HL-60/S4 (cell line): ENCODE data around the gene MAGI2.

Source experiments
- in situ Hi-C: fragments of 300-500 bp; cut with MboI; formaldehyde crosslinking; loops from 2 replicates; pipeline ENCODE4 v1.14.3; 2022; ENCODE audit warnings: low sequenced_read_pairs

MAGI2 gene

DNA sequence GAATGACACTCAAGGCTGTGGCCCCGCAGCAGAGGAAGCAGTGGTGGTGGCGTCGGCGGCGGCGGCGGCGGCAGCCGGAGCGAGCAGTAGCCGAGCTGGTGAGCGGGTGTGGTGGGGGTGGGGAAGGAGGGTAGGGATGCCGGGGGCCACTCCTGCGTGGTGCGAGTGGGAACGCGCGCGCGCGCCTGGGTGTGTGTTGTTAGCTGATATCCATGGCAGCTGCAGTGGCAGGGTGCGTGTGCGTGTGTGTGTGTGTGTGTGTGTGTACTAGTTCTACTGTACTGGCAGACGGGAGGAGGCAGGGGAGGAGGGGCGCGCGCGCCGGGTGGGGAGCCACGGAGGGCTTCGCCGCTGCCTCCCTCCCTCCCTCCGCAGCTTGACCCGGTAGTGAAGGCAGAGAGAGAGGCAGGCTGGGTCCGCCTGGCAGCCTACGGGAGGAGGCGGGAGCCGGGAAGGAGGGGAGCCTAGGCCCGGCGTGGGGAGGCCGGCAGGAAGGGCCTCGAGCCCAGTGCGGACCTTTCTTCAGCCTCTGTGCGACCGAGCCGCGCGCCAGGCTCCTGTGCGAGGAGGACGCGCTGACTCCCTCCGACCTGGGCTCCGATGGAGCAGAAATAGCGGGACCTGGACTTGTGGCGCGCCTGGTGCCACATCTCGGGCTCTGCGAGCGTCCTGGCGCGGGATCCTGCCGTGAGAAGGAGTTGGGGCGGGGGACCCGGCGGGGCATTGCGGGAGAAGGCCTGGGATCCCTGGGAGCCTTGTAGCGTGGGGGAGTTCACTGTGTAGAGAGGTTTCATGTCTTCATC lies at the start of gene MAGI2:
Gene MAGI2, minus strand, starts transcription at position 110 of the 803 bp plus-strand sequence. CDS start 347 bp downstream, outside the sequence.
- in situ Hi-C loops = no loop called here

DNA sequence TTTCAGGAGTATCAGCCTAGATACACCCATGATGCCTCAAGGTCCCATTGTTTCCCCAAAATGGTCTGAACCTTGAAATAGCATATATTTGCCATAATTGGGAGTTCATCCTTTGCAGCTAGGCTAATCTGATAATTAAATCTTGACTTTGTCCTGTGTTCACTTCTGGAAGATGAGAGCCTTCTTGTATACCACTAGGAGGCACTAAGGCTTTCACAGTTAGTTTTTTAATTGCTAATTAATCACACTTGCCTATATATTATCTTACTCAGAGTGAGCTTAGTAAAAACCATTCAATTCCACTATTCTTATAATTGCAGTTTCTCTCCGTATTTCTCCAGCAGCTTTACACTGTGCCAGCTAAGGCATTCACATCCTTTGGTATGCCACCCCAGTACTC lies 48.7 kb upstream of the MAGI2 start:
- in situ Hi-C loops = no loop called here

- in situ Hi-C loops = no loop called here
These were observed 47.3 kb upstream of the MAGI2 start for GRCh38 chr7:79500759-79501158.

- in situ Hi-C loops = no loop called here
These were observed 44.3 kb upstream of the MAGI2 start for GRCh38 chr7:79497728-79498127.

GRCh38 chr7:79495544-79496272 lies 42.2 kb upstream of the MAGI2 start:
- in situ Hi-C loops = no loop called here

- in situ Hi-C loops = no loop called here
These were observed 40.6 kb upstream of the MAGI2 start for GRCh38 chr7:79494046-79494445.

- in situ Hi-C loops = no loop called here
These were observed 35.9 kb upstream of the MAGI2 start for GRCh38 chr7:79489371-79489770.

DNA sequence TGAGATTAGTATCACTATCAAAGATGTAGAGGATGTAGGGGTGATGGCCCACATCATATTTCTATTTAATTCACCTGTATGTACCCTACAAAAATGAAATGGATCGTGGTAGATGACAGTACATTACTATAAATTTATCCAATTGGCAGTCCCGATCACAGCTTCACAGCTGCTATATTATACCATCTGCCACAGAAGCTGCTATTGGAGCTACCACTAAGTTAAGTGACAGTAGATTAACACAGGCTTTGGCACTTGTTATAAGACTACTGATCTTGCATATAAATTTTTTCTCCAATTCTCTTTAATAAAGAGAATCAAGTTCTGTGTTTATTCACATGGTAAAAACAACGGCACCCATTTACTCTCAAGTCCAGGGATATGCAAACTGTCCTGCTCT lies 24.9 kb upstream of the MAGI2 start:
- in situ Hi-C loops = no loop called here

DNA sequence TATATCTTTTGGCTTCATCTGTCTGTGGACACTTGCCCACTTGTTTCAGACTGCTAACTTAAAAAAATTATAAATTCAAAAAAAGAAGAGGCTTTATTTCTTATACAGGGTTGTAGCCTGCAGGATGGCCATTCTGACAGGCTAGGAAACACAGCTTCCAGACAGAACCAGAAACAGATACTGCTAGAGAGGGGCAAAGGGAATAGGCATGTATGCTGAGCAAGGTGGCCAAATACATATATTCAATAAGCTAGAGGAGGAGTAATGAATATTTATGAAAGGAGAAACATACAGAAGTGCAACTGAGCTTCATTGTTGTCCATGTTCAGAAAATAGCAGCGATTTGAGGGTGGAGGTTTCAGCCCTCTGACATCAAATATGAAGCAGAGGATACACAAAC lies 22.0 kb upstream of the MAGI2 start:
- in situ Hi-C loops = no loop called here

GRCh38 chr7:79471699-79472098 lies 18.2 kb upstream of the MAGI2 start:
- in situ Hi-C loops = no loop called here

DNA sequence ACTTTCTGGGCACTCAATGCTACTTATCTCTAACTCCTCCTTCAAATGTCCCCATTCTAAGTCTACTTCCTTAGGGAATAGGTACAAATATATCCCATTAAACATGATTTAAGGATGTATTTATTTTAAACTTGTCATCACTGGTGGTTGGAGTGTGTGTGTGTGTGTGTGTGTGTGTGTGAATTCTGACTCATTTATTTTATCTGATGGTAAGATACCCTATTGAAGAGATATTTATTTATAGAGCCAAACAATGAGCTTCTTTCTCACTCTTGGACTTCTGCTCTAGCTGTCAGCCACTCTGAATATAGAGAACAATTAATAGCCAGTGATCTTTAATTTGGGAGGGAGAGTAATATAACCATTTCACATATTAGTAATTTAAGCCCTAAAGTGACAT lies 17.8 kb upstream of the MAGI2 start:
- in situ Hi-C loops = no loop called here

- in situ Hi-C loops = no loop called here
These were observed 12.1 kb upstream of the MAGI2 start for GRCh38 chr7:79465551-79465950.

GRCh38 chr7:79464051-79464450 lies 10.6 kb upstream of the MAGI2 start:
- in situ Hi-C loops = no loop called here

- in situ Hi-C loops = no loop called here
These were observed 8.9 kb upstream of the MAGI2 start for GRCh38 chr7:79462390-79462789.

GRCh38 chr7:79461660-79462059 lies 8.2 kb upstream of the MAGI2 start:
- in situ Hi-C loops = no loop called here

GRCh38 chr7:79459381-79459780 lies 5.9 kb upstream of the MAGI2 start:
- in situ Hi-C loops = no loop called here

DNA sequence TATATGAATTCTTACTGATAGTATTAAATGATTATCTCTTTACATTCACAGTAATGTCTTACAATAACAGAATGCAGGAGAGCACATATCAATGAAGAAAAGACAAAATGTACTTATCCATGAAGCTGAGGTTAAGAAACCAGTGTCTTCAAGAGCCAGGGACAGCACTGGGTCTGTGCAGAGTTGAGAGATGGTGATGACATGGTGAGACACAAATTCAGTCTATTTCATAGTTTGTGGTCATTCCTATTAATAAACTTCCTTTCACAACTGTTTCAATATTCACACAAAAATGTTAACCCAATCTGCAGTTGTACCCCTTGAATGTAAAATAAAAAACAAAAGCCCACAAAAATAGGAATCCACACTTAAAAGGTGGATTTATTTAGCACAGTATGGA lies 5.3 kb upstream of the MAGI2 start:
- in situ Hi-C loops = no loop called here

DNA sequence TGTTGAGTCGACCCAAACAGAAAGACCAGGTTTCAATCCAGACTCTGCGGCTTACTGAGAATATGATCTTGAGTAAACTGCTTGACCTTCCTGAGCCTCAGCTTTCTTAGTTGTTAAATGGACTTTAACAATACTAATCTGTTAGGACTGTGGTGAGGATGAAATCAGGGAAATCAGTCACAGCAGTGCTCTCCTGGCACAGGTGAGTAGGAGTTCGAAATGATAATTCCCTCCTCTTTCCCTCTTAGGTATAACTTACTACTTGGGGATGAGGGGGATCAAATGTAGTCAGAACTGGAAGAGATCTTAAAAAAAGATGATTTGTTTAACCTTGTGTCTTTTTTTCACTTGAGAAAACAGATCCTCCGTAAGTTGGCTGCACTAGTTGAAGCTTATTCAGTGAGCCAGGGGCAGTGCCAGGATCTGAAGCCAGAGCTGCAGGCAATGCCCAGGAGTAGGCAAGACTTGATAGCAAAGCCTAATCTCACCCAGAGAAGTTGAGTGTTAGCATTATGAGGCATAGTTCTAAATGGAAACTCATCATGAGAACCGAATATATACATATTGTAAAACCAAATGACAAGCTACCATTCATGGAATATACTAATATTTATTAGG lies 1.8 kb upstream of the MAGI2 start:
- in situ Hi-C loops = no loop called here

GRCh38 chr7:79454361-79454960 lies 994 bp upstream of the MAGI2 start:
- in situ Hi-C loops = no loop called here

- in situ Hi-C loops = no loop called here
These were observed 255 bp downstream of the MAGI2 start for GRCh38 chr7:79453266-79453557.

DNA sequence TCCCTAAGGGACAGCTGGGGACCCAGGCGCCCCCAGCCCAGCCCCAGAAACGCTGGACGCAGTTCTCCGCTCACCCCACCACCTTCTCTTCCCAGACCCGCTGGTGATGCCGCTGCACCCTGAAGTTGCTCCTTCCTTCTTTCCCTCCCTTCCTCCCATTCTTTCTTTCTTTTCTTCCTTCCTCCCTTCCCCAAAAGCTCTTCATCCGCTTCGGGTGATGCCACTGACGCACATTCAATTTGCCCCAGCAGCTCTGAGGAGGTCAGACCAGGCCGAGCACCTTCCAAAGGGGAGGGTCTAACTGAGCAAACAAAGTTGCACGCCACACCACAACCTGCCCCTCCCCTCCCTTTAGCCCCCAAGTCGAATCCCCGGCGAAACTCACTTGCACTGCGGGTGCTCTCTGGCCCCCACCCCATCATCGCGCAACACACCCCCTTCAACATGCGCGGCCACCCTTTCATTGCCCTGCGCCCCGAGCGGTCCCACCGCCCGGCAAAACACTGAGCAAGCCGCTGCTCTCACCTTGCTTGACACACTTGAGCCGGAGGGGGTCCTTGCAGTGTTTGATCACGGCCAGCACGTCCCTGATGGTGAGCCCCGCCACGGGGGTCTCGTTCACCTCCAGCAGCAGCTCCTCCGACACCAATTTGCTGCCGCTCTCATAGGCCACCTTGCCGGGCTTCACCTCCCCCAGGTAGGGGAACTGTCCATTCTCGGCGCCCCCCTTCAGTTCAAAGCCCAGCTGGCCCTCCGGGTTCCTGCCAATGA lies 787 bp downstream of the MAGI2 start:
- in situ Hi-C loops = no loop called here
